Central memory CD8-positive, alpha-beta T cell (primary cell): ENCODE results near the gene ZNF138.
"Not testable (repeated sequence)": the region's sequence is repeated elsewhere in the genome, so short reads cannot be mapped to it uniquely, and the experiment has no call there.

Source experiments
- ATAC-seq: fragments of 150-1000 bp; cut with Tn5 transposase; replicated peaks from 2 replicates; pipeline ENCODE4 v1.10.0; 2022; ENCODE audit warnings: mild to moderate bottlenecking, moderate FRiP score, moderate number of reproducible peaks; ENCODE audit not compliant: poor library complexity, severe bottlenecking; ENCODE audit errors: extremely low read depth
- DNase-seq, 2 donors: peaks; one replicate each; pipeline ENCODE4 v3.0.0; 2021; ENCODE audit warnings: low spot score in 2 of 2
- H3K27ac Mint-ChIP-seq: one replicate; pipeline ENCODE4 v1.8.0; 2022; ENCODE audit warnings: low read depth, mild to moderate bottlenecking, moderate library complexity, mixed read lengths
- H3K27me3 Mint-ChIP-seq: one replicate; pipeline ENCODE4 v1.8.0; 2022; ENCODE audit warnings: mixed read lengths
- H3K36me3 Mint-ChIP-seq: one replicate; pipeline ENCODE4 v1.8.0; 2022; ENCODE audit warnings: mild to moderate bottlenecking, moderate library complexity, mixed read lengths; ENCODE audit not compliant: insufficient read depth
- H3K4me1 Mint-ChIP-seq: one replicate; pipeline ENCODE4 v1.8.0; 2022; ENCODE audit warnings: mixed read lengths
- H3K4me3 Mint-ChIP-seq: one replicate; pipeline ENCODE4 v1.8.0; 2022; ENCODE audit warnings: mild to moderate bottlenecking, moderate library complexity, mixed read lengths
- H3K9me3 Mint-ChIP-seq: one replicate; pipeline ENCODE4 v1.8.0; 2022; ENCODE audit warnings: mixed read lengths

The ZNF138 gene

DNA sequence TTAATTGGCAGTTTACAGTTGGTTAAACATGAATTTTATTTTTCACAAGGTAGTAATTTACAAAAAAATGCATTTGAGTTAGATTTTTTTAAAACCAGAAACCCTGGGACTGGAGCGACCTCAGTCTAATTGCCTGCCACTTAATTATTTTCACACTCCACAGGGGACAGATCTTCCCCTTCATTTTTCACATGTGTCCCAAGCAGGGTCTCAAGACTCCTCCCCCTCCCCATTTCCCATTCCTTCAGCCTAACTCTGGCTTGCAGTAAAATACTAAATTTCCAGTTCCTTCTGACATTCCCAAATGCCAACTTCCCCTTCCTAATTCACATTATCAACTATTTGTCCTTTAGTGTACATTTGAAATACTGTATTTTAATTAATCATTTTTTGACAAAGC lies 948 bp downstream of the ZNF138 start:
- no peak for DNase-seq
- H3K27me3 Mint-ChIP-seq, result no peaks in the 10 kb centered on the region
- H3K27ac Mint-ChIP-seq, result peak overlapping the region; percentile 98
- peak overlapping the region; percentile 98 for H3K4me3 Mint-ChIP-seq
- H3K9me3 Mint-ChIP-seq, result no peaks in the 10 kb centered on the region
- ATAC-seq, result no peak
- H3K36me3 Mint-ChIP-seq, result peaks cover 26% of the 10 kb centered on the region
- peaks cover 19% of the 10 kb centered on the region for H3K4me1 Mint-ChIP-seq

- H3K9me3 Mint-ChIP-seq, H3K4me3 Mint-ChIP-seq, H3K27me3 Mint-ChIP-seq, ATAC-seq, DNase-seq: not testable (repeated sequence)
- Mint-ChIP-seq H3K27ac (peak overlapping the region; percentile 53), H3K36me3 (peaks cover 47% of the 10 kb centered on the region), H3K4me1 (peaks cover 39% of the 10 kb centered on the region)
Observed at GRCh38 chr7:64799169-64799568, 4.9 kb downstream of the ZNF138 start.

DNA sequence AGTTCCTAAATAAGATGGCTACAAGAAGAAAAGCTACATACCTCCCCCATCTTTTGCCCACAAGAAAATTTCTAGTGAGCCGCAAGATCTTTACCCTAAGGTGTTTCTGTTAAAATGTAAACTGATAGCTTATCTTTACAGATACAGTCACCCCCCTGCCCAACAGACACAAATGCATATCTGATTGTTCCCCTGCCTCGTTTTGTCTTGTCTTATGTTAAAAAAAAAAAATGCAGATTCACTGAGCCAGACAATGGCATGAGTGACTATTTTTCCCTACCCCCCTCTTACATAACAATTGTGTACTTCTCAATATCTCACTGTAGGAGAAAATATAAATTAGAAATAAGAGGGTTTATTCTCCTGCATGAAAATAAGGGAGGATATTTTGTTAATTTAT lies 8.5 kb downstream of the ZNF138 start:
- Mint-ChIP-seq H3K27me3 (no peaks in the 10 kb centered on the region), H3K27ac (no peak overlapping the region), H3K9me3 (no peaks in the 10 kb centered on the region), H3K4me1 (peaks cover 28% of the 10 kb centered on the region), H3K36me3 (peaks cover 35% of the 10 kb centered on the region), H3K4me3 (no peak overlapping the region)
- DNase-seq, result no peak
- ATAC-seq, result no peak

DNA sequence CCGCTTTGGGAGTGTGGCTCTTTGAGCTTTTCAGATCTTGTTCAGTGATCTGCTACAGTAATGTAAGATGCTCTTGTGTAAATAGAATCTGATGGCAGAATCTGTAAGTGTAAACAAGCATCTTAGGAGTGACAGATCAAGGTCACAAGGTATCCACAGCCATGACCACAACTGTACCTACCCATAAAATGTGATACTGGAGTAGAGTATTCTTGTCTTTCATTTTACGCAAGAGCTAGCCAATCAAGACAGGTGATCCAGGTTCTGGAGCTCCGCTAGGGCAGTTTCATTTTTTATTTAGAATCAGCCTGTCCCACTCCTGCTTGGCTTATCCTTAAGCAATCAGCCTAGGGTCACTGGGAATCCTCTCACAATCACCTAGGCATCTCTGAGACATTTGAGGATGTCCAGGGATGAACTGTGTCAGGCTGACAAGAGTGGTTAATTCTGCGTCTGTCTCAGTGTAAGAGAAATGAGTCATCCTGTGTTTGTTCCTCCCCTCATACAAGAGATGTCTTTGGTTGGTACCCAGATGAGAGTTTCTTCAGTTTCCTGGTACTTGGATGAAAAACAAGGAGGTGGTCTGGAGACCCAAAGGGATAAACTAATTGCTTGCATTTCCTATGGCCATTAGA lies 13.6 kb downstream of the ZNF138 start:
- peaks cover 11% of the 10 kb centered on the region for H3K36me3 Mint-ChIP-seq
- no peak overlapping the region for H3K27ac Mint-ChIP-seq
- H3K27me3 Mint-ChIP-seq, result no peaks in the 10 kb centered on the region
- H3K4me3 Mint-ChIP-seq, result no peak overlapping the region
- DNase-seq (no peak), ATAC-seq (no peak)
- H3K4me1 Mint-ChIP-seq, result peaks cover 5% of the 10 kb centered on the region
- H3K9me3 Mint-ChIP-seq, result no peaks in the 10 kb centered on the region

DNA sequence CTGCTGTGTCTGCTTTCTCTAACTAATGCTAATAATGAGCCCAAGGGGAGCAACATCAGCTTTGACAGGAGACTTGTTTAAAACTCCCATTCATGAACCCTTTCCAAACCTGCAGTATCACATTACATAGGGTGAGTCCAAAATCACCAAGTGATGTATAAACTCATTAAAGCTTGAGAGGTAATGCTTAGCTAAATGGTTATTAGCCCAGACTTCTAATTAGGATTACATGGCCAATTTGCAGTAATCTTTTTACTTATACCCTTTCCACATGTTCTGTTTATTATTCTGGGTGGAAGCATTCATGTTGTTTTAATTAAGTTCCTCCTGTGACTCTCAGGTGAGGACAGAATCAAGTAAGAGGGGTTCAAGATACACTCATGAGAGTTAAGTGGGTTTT lies 17.5 kb downstream of the ZNF138 start:
- H3K27ac Mint-ChIP-seq, result no peak overlapping the region
- no peaks in the 10 kb centered on the region for H3K9me3 Mint-ChIP-seq
- no peaks in the 10 kb centered on the region for H3K27me3 Mint-ChIP-seq
- H3K4me1 Mint-ChIP-seq, result no peaks in the 10 kb centered on the region
- H3K36me3 Mint-ChIP-seq, result peaks cover 15% of the 10 kb centered on the region
- no peak for ATAC-seq
- DNase-seq, result no peak
- H3K4me3 Mint-ChIP-seq, result no peak overlapping the region

DNA sequence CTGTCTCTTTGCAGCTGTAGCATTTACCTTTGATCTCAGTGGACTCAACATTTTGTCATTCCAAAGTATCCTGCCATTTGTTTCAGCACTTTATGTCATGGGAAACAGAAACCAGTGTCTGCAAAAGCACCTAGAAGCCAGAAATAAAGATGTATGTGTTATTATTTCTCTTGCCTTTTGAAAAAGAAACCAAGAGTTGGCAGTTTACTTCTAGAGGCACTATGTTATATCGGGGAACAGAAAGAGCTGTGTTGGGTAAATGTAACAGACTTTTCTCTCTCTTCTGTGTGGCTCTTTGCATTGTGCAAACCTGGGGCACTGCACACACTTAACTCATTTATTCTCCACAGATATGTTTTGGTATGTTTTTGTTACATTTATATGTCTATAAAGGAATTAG lies 36.7 kb downstream of the ZNF138 start:
- peaks cover 5% of the 10 kb centered on the region for H3K9me3 Mint-ChIP-seq
- no peak overlapping the region for H3K4me3 Mint-ChIP-seq
- ATAC-seq (no peak), DNase-seq (no peak)
- H3K4me1 Mint-ChIP-seq, result peaks cover 5% of the 10 kb centered on the region
- peaks cover 4% of the 10 kb centered on the region for H3K36me3 Mint-ChIP-seq
- no peak overlapping the region for H3K27ac Mint-ChIP-seq
- no peaks in the 10 kb centered on the region for H3K27me3 Mint-ChIP-seq

DNA sequence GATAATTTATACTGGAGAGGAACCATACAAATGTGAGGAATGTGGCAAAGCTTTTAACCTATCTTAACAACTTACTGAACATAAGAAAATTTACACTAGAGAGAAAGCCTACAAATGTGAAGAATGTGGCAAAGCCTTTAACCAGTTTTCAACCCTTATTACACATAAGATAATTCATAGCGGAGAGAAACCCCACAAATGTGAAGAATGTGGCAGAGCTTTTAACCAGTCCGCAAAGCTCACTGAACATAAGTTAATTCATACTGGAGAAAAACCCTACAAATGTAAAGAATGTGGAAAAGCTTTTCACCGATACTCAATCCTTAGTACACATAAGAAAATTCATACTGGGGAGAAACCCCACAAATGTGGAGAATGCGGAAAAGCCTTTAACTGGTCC lies 37.9 kb downstream of the ZNF138 start:
- Mint-ChIP-seq H3K4me3 (no peak overlapping the region), H3K36me3 (peaks cover 4% of the 10 kb centered on the region), H3K9me3 (peaks cover 5% of the 10 kb centered on the region), H3K27ac (no peak overlapping the region), H3K4me1 (peaks cover 6% of the 10 kb centered on the region), H3K27me3 (no peaks in the 10 kb centered on the region)
- ATAC-seq (no peak), DNase-seq (no peak)

GRCh38 chr7:64834989-64835388 lies 40.8 kb downstream of the ZNF138 start:
- Mint-ChIP-seq H3K36me3 (peaks cover 2% of the 10 kb centered on the region), H3K4me3 (no peak overlapping the region), H3K4me1 (peaks cover 6% of the 10 kb centered on the region), H3K9me3 (peaks cover 11% of the 10 kb centered on the region), H3K27ac (no peak overlapping the region), H3K27me3 (no peaks in the 10 kb centered on the region)
- ATAC-seq, result no peak
- no peak for DNase-seq

DNA sequence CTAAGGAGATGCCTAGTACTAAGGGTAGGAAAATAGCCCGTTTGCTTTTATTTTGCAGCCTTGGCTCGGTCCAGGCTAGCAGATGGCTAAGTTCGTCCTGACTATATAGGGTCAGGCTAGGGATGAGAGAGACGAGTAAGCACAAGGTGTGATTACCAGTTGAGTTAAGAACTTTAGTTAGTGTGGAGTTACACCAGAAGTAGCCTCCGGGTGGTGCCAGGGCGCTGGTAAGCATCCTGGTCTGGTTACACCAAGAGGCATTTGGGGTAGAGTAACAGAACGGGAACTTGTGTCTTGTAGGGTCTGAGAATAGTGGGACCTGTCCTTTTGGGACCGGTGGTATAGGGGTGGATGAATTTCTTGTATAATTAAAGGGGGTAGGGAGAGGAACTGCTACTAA lies 41.6 kb downstream of the ZNF138 start:
- not testable (repeated sequence) for H3K36me3 Mint-ChIP-seq, H3K4me3 Mint-ChIP-seq, DNase-seq, ATAC-seq, H3K4me1 Mint-ChIP-seq, H3K27me3 Mint-ChIP-seq, H3K27ac Mint-ChIP-seq
- peaks cover 11% of the 10 kb centered on the region for H3K9me3 Mint-ChIP-seq

- H3K27me3 Mint-ChIP-seq, H3K36me3 Mint-ChIP-seq, DNase-seq, H3K4me3 Mint-ChIP-seq, H3K27ac Mint-ChIP-seq, H3K9me3 Mint-ChIP-seq, ATAC-seq, H3K4me1 Mint-ChIP-seq: not testable (repeated sequence)
Observed at GRCh38 chr7:64838051-64838450, 43.8 kb downstream of the ZNF138 start.

- Mint-ChIP-seq H3K4me3 (no peak overlapping the region), H3K27ac (no peak overlapping the region), H3K27me3 (no peaks in the 10 kb centered on the region), H3K36me3 (peaks cover 2% of the 10 kb centered on the region), H3K4me1 (peaks cover 6% of the 10 kb centered on the region), H3K9me3 (peaks cover 6% of the 10 kb centered on the region)
- ATAC-seq (no peak), DNase-seq (no peak)
Observed at GRCh38 chr7:64838691-64839090, 44.5 kb downstream of the ZNF138 start.

DNA sequence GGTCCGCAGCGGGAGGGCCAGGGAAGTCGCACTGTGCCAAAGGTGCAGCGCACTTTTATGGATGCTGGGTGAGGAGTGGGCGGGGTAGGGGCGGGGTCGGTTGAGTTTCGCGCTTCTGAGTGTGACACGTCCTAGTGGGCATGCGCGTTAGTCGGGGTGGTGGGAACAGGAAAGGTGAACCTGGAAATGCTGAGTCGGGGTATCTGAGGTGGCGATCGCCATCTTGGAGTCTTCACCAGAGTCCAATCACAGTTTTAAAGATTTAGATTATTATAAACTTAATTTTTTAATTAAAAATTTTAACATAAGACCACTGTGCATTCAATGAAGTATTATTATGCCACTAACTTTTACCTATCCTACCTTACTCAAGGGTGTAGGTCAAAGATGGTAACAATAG lies 45.7 kb downstream of the ZNF138 start:
- DNase-seq, result no peak
- Mint-ChIP-seq H3K36me3 (peaks cover 2% of the 10 kb centered on the region), H3K9me3 (peaks cover 6% of the 10 kb centered on the region), H3K27ac (no peak overlapping the region), H3K4me1 (peaks cover 6% of the 10 kb centered on the region), H3K27me3 (no peaks in the 10 kb centered on the region), H3K4me3 (no peak overlapping the region)
- ATAC-seq, result no peak

- peaks cover 1% of the 10 kb centered on the region for H3K36me3 Mint-ChIP-seq
Observed at GRCh38 chr7:64849250-64849923, 55.2 kb downstream of the ZNF138 start.

More at GRCh38 chr7:64849250-64849923, 55.2 kb downstream of the ZNF138 start:
- Mint-ChIP-seq H3K9me3 (no peaks in the 10 kb centered on the region), H3K4me3 (no peak overlapping the region), H3K4me1 (no peaks in the 10 kb centered on the region), H3K27ac (no peak overlapping the region), H3K27me3 (no peaks in the 10 kb centered on the region)
- ATAC-seq, result no peak
- DNase-seq, result no peak
